GM23338 (cell line): ENCODE measurements around the gene MAN1C1. TPM values are rescaled to one million over a fixed set of nuclear protein-coding genes. Genes with fewer than 3 reads are reported as not detected.

Experiments
- ATAC-seq: fragments of 200-7000 bp; cut with Tn5 transposase; 3 replicates; pipeline ENCODE4 v1.9.1; 2020
- DNase-seq: peaks from one replicate; pipeline ENCODE4 v3.0.0-alpha.2; 2015; ENCODE audit warnings: low spot score
- H2AFZ ChIP-seq: fragments of 200-600 bp; sonication (generic); 2 replicates; pipeline ENCODE4 v1.8.0; 2016; ENCODE audit warnings: antibody characterized with exemption, mild to moderate bottlenecking, moderate library complexity
- H3F3A ChIP-seq: fragments of 200-600 bp; sonication (generic); replicated peaks from 2 replicates; pipeline ENCODE4 v1.8.0; 2017; ENCODE audit warnings: antibody characterized with exemption, mixed run types, low read depth
- H3K27ac ChIP-seq: fragments of 200-600 bp; sonication (generic); 2 replicates; pipeline ENCODE4 v1.6.1; 2016; ENCODE audit warnings: low read depth
- H3K27me3 ChIP-seq: fragments of 200-600 bp; sonication (generic); 2 replicates; pipeline ENCODE4 v1.8.0; 2016; ENCODE audit warnings: mild to moderate bottlenecking, mixed run types, moderate library complexity; ENCODE audit not compliant: insufficient read depth
- H3K36me3 ChIP-seq: fragments of 200-600 bp; sonication (generic); 2 replicates; pipeline ENCODE4 v1.8.0; 2016; ENCODE audit warnings: mild to moderate bottlenecking; ENCODE audit not compliant: insufficient read depth
- H3K4me1 ChIP-seq: fragments of 200-600 bp; sonication (generic); 2 replicates; pipeline ENCODE4 v1.8.0; 2016; ENCODE audit warnings: mild to moderate bottlenecking, moderate library complexity; ENCODE audit not compliant: insufficient read depth
- H3K4me2 ChIP-seq: fragments of 200-600 bp; sonication (generic); 2 replicates; pipeline ENCODE4 v1.7.1; 2017; ENCODE audit warnings: mixed run types
- H3K4me3 ChIP-seq: fragments of 200-600 bp; sonication (generic); 2 replicates; pipeline ENCODE4 v1.6.1; 2016; ENCODE audit warnings: mixed run types
- H3K79me2 ChIP-seq: fragments of 200-600 bp; sonication (generic); replicated peaks from 2 replicates; pipeline ENCODE4 v1.8.0; 2017; ENCODE audit warnings: mild to moderate bottlenecking; ENCODE audit not compliant: insufficient read depth
- H3K9me2 ChIP-seq: fragments of 200-600 bp; sonication (generic); 2 replicates; pipeline ENCODE4 v1.8.0; 2017; ENCODE audit not compliant: insufficient read depth
- H4K20me1 ChIP-seq: fragments of 200-600 bp; sonication (generic); replicated peaks from 2 replicates; pipeline ENCODE4 v1.8.0; 2017; ENCODE audit warnings: mild to moderate bottlenecking; ENCODE audit not compliant: insufficient read depth
- H3K27ac Mint-ChIP-seq: 2 replicates; pipeline ENCODE4 v1.8.0; 2020; ENCODE audit warnings: inconsistent platforms, mild to moderate bottlenecking, moderate library complexity, mixed read lengths
- H3K27me3 Mint-ChIP-seq: 3 replicates; pipeline ENCODE4 v1.8.0; 2022; ENCODE audit warnings: low read depth, mild to moderate bottlenecking, moderate library complexity, mixed read lengths, inconsistent platforms; ENCODE audit not compliant: insufficient read depth, poor library complexity
- H3K36me3 Mint-ChIP-seq: 3 replicates; pipeline ENCODE4 v1.8.0; 2021; ENCODE audit warnings: low read depth, mild to moderate bottlenecking, inconsistent platforms, moderate library complexity, mixed read lengths
- H3K4me1 Mint-ChIP-seq: 3 replicates; pipeline ENCODE4 v1.8.0; 2020; ENCODE audit warnings: mild to moderate bottlenecking, inconsistent platforms, mixed read lengths
- H3K4me3 Mint-ChIP-seq: 3 replicates; pipeline ENCODE4 v1.8.0; 2021; ENCODE audit warnings: moderate library complexity, mild to moderate bottlenecking, inconsistent platforms, mixed read lengths
- H3K9me3 Mint-ChIP-seq: 3 replicates; pipeline ENCODE4 v1.8.0; 2020; ENCODE audit warnings: moderate library complexity, mild to moderate bottlenecking, inconsistent platforms, mixed read lengths
- CREB1 ChIP-seq: fragments of 250-450 bp; sonication (Bioruptor Pico); IDR thresholded peaks from 2 replicates; pipeline ENCODE4 v1.5.0; 2020; ENCODE audit warnings: low read depth, mild to moderate bottlenecking, moderate library complexity
- EZH2 ChIP-seq: fragments of 200-600 bp; sonication (generic); IDR thresholded peaks from one replicate; pipeline ENCODE4 v1.8.0; 2017; ENCODE audit warnings: antibody characterized with exemption, mild to moderate bottlenecking, low read depth; ENCODE audit not compliant: unreplicated experiment
- EZH2phosphoT487 ChIP-seq: fragments of 200-600 bp; sonication (generic); IDR thresholded peaks from one replicate; pipeline ENCODE4 v1.8.1; 2018; ENCODE audit warnings: antibody characterized with exemption; ENCODE audit not compliant: unreplicated experiment
- JUNB ChIP-seq: IDR thresholded peaks from one replicate; pipeline ENCODE4 v1.6.1; 2016; ENCODE audit warnings: antibody characterized with exemption; ENCODE audit not compliant: unreplicated experiment
- POLR2AphosphoS5 ChIP-seq: IDR thresholded peaks from 2 replicates; pipeline ENCODE4 v1.6.1; 2016; ENCODE audit warnings: antibody characterized with exemption, low read depth
- ZNF114 ChIP-seq: fragments of 250-450 bp; sonication (Bioruptor Pico); IDR thresholded peaks from 2 replicates; pipeline ENCODE4 v1.5.0; 2020; ENCODE audit warnings: mild to moderate bottlenecking, moderate library complexity
- ZNF331 ChIP-seq: fragments of 250-450 bp; sonication (Bioruptor Pico); IDR thresholded peaks from 2 replicates; pipeline ENCODE4 v1.5.0; 2020; ENCODE audit warnings: low read depth, mild to moderate bottlenecking, moderate library complexity
- polyA plus RNA-seq: library from polyadenylated mRNA; unstranded; fragments of >200 nt; fragmentation: Nextera tagmentation; extraction: Ambion mirVana; gene quantifications from 2 replicates; pipeline ENCODE4 v1.2.1, GENCODE V29; 2016
- total RNA-seq: library from RNA; depleted of rRNA; stranded (reverse); fragments of >200 nt; shearing (Covaris generic); gene quantifications from 2 replicates; pipeline ENCODE4 v1.2.3, GENCODE V29; 2014
- TF ChIP-seq, protein P1 (sequence below), 2 experiments: fragments of 200-600 bp in 1 of 2; sonication (generic) in 1 of 2; conservative IDR thresholded peaks; 2 replicates each; pipeline versions ENCODE4 v1.5.1 to v1.6.1; 2016 to 2017; ENCODE audit warnings: antibody characterized with exemption in 2 of 2, low read depth in 2 of 2, mild to moderate bottlenecking in 2 of 2, moderate library complexity in 1 of 2
- TF ChIP-seq, protein P2 (sequence below): fragments of 250-450 bp; sonication (Bioruptor Pico); IDR thresholded peaks from 2 replicates; pipeline ENCODE4 v1.5.0; 2020; ENCODE audit warnings: mild to moderate bottlenecking, moderate library complexity
- TF ChIP-seq, protein P3 (sequence below): IDR thresholded peaks from one replicate; pipeline ENCODE4 v1.6.1; 2018; ENCODE audit warnings: antibody characterized with exemption; ENCODE audit not compliant: unreplicated experiment

The MAN1C1 gene
- total and polyA plus RNA-seq, 2 experiments from 2014 or later: 5.4 to 13.6 TPM

DNA sequence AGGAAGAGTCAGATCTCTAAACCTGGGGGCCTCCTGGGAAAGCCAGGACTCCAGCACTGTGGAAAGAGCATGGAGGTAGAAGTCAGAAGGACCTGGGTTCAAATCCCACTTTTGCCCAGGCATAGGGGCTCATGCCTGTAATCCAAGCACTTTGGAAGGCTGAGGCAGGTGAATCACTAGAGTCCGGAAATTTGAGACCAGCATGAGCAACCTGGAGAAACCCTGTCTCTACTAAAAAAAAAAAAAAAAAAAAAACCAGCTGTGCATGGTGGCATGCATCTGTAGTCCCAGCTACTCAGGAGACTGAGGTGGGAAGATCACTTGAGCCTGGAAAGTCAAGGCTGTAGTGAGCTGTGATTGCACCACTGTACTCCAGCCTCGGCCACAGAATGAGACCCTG is 41.4 kb upstream of the MAN1C1 start:
- Histone ChIP-seq H3K9me2 (no peaks in the 10 kb centered on the region), H3K27ac (no peak overlapping the region), H3K4me3 (no peak overlapping the region), H3K4me1 (peaks cover 14% of the 10 kb centered on the region), H2AFZ (no peak overlapping the region), H3F3A (no peaks in the 10 kb centered on the region), H3K36me3 (no peaks in the 10 kb centered on the region), H4K20me1 (no peaks in the 10 kb centered on the region), H3K27me3 (no peaks in the 10 kb centered on the region), H3K79me2 (no peaks in the 10 kb centered on the region), H3K4me2 (no peak overlapping the region)
- no peaks in the 10 kb centered on the region for H3K9me3 Mint-ChIP-seq
- no peak for ATAC-seq
- no peaks in the 10 kb centered on the region; the same call in 2 of the 3 replicates for H3K36me3 Mint-ChIP-seq
- no peak overlapping the region for H3K27ac Mint-ChIP-seq
- peaks cover 11% of the 10 kb centered on the region for H3K27me3 Mint-ChIP-seq
- H3K4me1 Mint-ChIP-seq: peaks cover 24% of the 10 kb centered on the region
- no peak overlapping the region for H3K4me3 Mint-ChIP-seq
- DNase-seq: no peak
- TF ChIP-seq EZH2: no peak

DNA sequence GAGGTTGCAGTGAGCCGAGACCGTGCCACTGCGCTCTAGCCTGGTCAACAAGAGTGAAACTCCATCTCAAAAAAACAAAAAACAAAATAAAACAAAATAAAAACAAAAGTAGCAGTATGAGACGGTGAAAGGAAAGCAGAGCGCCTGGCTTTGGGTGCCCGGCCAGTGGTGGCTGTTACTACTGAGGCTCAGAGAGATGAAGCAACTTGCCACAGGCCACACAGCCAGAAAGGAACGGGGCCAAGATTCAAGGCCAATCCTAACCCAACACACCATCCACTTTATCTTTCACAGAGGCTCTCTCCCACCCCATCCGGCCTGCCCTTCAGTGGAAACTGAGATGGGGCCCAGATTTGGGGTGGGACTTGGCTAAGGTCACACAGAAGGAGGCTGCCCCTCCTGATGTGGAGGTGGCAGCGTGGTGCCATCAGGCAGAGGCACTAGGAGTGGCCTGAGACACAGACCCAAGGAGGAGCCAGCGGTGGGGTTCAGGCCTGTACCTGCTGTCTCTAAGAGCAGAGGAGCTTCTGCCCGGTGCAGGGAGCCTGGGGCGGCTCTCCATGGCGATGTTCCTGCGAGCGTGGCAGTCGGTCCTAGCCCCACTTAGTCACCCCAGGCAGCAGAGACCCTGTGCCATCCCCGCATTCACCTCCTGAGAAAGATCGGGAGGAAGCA is 40.0 kb upstream of the MAN1C1 start:
- no peak for ATAC-seq
- peaks cover 14% of the 10 kb centered on the region for H3K27me3 Mint-ChIP-seq
- Histone ChIP-seq H2AFZ (no peak overlapping the region), H3K27me3 (no peaks in the 10 kb centered on the region), H3K4me3 (no peak overlapping the region), H4K20me1 (no peaks in the 10 kb centered on the region), H3K27ac (no peak overlapping the region), H3K4me1 (peaks cover 14% of the 10 kb centered on the region), H3K9me2 (no peaks in the 10 kb centered on the region), H3K79me2 (no peaks in the 10 kb centered on the region), H3F3A (no peaks in the 10 kb centered on the region), H3K4me2 (no peak overlapping the region), H3K36me3 (no peaks in the 10 kb centered on the region)
- no peak overlapping the region for H3K4me3 Mint-ChIP-seq
- no peak overlapping the region for H3K27ac Mint-ChIP-seq
- H3K4me1 Mint-ChIP-seq: peaks cover 32% of the 10 kb centered on the region
- no peaks in the 10 kb centered on the region for H3K9me3 Mint-ChIP-seq
- DNase-seq: no peak
- H3K36me3 Mint-ChIP-seq: no peaks in the 10 kb centered on the region; the same call in 2 of the 3 replicates
- no peak for TF ChIP-seq JUNB
- no peak for TF ChIP-seq POLR2AphosphoS5
- TF ChIP-seq EZH2phosphoT487: no peak
- no peak for TF ChIP-seq EZH2
- TF ChIP-seq, protein P1, sequence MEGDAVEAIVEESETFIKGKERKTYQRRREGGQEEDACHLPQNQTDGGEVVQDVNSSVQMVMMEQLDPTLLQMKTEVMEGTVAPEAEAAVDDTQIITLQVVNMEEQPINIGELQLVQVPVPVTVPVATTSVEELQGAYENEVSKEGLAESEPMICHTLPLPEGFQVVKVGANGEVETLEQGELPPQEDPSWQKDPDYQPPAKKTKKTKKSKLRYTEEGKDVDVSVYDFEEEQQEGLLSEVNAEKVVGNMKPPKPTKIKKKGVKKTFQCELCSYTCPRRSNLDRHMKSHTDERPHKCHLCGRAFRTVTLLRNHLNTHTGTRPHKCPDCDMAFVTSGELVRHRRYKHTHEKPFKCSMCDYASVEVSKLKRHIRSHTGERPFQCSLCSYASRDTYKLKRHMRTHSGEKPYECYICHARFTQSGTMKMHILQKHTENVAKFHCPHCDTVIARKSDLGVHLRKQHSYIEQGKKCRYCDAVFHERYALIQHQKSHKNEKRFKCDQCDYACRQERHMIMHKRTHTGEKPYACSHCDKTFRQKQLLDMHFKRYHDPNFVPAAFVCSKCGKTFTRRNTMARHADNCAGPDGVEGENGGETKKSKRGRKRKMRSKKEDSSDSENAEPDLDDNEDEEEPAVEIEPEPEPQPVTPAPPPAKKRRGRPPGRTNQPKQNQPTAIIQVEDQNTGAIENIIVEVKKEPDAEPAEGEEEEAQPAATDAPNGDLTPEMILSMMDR (conservative IDR thresholded peaks at IDR 0.05; ENCODE audit: low read depth in 2 of 2): no peak
- TF ChIP-seq, protein P2, sequence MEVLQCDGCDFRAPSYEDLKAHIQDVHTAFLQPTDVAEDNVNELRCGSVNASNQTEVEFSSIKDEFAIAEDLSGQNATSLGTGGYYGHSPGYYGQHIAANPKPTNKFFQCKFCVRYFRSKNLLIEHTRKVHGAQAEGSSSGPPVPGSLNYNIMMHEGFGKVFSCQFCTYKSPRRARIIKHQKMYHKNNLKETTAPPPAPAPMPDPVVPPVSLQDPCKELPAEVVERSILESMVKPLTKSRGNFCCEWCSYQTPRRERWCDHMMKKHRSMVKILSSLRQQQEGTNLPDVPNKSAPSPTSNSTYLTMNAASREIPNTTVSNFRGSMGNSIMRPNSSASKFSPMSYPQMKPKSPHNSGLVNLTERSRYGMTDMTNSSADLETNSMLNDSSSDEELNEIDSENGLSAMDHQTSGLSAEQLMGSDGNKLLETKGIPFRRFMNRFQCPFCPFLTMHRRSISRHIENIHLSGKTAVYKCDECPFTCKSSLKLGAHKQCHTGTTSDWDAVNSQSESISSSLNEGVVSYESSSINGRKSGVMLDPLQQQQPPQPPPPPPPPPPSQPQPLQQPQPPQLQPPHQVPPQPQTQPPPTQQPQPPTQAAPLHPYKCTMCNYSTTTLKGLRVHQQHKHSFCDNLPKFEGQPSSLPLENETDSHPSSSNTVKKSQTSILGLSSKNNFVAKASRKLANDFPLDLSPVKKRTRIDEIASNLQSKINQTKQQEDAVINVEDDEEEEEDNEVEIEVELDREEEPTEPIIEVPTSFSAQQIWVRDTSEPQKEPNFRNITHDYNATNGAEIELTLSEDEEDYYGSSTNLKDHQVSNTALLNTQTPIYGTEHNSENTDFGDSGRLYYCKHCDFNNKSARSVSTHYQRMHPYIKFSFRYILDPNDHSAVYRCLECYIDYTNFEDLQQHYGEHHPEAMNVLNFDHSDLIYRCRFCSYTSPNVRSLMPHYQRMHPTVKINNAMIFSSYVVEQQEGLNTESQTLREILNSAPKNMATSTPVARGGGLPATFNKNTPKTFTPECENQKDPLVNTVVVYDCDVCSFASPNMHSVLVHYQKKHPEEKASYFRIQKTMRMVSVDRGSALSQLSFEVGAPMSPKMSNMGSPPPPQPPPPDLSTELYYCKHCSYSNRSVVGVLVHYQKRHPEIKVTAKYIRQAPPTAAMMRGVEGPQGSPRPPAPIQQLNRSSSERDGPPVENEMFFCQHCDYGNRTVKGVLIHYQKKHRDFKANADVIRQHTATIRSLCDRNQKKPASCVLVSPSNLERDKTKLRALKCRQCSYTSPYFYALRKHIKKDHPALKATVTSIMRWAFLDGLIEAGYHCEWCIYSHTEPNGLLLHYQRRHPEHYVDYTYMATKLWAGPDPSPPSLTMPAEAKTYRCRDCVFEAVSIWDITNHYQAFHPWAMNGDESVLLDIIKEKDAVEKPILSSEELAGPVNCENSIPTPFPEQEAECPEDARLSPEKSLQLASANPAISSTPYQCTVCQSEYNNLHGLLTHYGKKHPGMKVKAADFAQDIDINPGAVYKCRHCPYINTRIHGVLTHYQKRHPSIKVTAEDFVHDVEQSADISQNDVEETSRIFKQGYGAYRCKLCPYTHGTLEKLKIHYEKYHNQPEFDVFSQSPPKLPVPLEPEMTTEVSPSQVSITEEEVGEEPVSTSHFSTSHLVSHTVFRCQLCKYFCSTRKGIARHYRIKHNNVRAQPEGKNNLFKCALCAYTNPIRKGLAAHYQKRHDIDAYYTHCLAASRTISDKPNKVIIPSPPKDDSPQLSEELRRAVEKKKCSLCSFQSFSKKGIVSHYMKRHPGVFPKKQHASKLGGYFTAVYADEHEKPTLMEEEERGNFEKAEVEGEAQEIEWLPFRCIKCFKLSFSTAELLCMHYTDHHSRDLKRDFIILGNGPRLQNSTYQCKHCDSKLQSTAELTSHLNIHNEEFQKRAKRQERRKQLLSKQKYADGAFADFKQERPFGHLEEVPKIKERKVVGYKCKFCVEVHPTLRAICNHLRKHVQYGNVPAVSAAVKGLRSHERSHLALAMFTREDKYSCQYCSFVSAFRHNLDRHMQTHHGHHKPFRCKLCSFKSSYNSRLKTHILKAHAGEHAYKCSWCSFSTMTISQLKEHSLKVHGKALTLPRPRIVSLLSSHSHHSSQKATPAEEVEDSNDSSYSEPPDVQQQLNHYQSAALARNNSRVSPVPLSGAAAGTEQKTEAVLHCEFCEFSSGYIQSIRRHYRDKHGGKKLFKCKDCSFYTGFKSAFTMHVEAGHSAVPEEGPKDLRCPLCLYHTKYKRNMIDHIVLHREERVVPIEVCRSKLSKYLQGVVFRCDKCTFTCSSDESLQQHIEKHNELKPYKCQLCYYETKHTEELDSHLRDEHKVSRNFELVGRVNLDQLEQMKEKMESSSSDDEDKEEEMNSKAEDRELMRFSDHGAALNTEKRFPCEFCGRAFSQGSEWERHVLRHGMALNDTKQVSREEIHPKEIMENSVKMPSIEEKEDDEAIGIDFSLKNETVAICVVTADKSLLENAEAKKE (CRISPR knock-in tag): no peak
- no peak for TF ChIP-seq CREB1 (CRISPR knock-in tag)
- TF ChIP-seq ZNF331 (CRISPR knock-in tag): no peak
- TF ChIP-seq, protein P3, sequence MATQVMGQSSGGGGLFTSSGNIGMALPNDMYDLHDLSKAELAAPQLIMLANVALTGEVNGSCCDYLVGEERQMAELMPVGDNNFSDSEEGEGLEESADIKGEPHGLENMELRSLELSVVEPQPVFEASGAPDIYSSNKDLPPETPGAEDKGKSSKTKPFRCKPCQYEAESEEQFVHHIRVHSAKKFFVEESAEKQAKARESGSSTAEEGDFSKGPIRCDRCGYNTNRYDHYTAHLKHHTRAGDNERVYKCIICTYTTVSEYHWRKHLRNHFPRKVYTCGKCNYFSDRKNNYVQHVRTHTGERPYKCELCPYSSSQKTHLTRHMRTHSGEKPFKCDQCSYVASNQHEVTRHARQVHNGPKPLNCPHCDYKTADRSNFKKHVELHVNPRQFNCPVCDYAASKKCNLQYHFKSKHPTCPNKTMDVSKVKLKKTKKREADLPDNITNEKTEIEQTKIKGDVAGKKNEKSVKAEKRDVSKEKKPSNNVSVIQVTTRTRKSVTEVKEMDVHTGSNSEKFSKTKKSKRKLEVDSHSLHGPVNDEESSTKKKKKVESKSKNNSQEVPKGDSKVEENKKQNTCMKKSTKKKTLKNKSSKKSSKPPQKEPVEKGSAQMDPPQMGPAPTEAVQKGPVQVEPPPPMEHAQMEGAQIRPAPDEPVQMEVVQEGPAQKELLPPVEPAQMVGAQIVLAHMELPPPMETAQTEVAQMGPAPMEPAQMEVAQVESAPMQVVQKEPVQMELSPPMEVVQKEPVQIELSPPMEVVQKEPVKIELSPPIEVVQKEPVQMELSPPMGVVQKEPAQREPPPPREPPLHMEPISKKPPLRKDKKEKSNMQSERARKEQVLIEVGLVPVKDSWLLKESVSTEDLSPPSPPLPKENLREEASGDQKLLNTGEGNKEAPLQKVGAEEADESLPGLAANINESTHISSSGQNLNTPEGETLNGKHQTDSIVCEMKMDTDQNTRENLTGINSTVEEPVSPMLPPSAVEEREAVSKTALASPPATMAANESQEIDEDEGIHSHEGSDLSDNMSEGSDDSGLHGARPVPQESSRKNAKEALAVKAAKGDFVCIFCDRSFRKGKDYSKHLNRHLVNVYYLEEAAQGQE: no peak
- no peak for TF ChIP-seq ZNF114 (CRISPR knock-in tag)
